ENCODE results near the gene ROBO3. TPM values are rescaled to one million over a fixed set of nuclear protein-coding genes. Genes with fewer than 3 reads are reported as not detected.

The ROBO3 gene
- polyA plus RNA-seq, 1 donor, result 31.8 TPM

- DNase-seq, result no peak
Observed at GRCh38 chr11:124892146-124892545, 26.9 kb downstream of the ROBO3 start.

GRCh38 chr11:124892750-124893454 lies 27.7 kb downstream of the ROBO3 start:
- DNase-seq, result no peak

GRCh38 chr11:124893781-124894401 lies 28.7 kb downstream of the ROBO3 start:
- DNase-seq, result no peak

- DNase-seq, result no peak
Observed at GRCh38 chr11:124894606-124895430, 29.6 kb downstream of the ROBO3 start.

- no peak for DNase-seq
Observed at GRCh38 chr11:124895471-124895971, 30.3 kb downstream of the ROBO3 start.

- no peak for DNase-seq
Observed at GRCh38 chr11:124896071-124896750, 31.0 kb downstream of the ROBO3 start.

GRCh38 chr11:124896821-124897391 lies 31.7 kb downstream of the ROBO3 start:
- no peak for DNase-seq

GRCh38 chr11:124897674-124898262 lies 32.5 kb downstream of the ROBO3 start, which contains the start of gene ROBO4:
Gene ROBO4 (minus strand): TSS chr11:124897865. CDS start chr11:124897795, 70 bp downstream.
- no peak for DNase-seq

- no peak for DNase-seq
Observed at GRCh38 chr11:124898263-124898680, 33.0 kb downstream of the ROBO3 start.

GRCh38 chr11:124898711-124899110 lies 33.5 kb downstream of the ROBO3 start:
- peak; percentile 65 for DNase-seq

GRCh38 chr11:124899383-124900145 lies 34.3 kb downstream of the ROBO3 start:
- no peak for DNase-seq

GRCh38 chr11:124900464-124900863 lies 35.2 kb downstream of the ROBO3 start:
- no peak for DNase-seq

GRCh38 chr11:124902616-124903015 lies 37.4 kb downstream of the ROBO3 start:
- no peak for DNase-seq

GRCh38 chr11:124915541-124916369 lies 50.5 kb downstream of the ROBO3 start:
- no peak for DNase-seq

GRCh38 chr11:124916370-124916710 lies 51.1 kb downstream of the ROBO3 start:
- no peak for DNase-seq

- no peak for DNase-seq
Observed at GRCh38 chr11:124917115-124917637, 51.9 kb downstream of the ROBO3 start.

- no peak for DNase-seq
Observed at GRCh38 chr11:124918950-124919349, 53.7 kb downstream of the ROBO3 start, which contains the start of gene HEPN1. Gene HEPN1 (plus strand): TSS chr11:124919250.

- no peak for DNase-seq
Observed at GRCh38 chr11:124919898-124920297, 54.7 kb downstream of the ROBO3 start.

GRCh38 chr11:124920356-124920755 lies 55.1 kb downstream of the ROBO3 start:
- no peak for DNase-seq
